Measurements from ENCODE around the gene MT3.
"Not testable (repeated sequence)": the region's sequence is repeated elsewhere in the genome, so short reads cannot be mapped to it uniquely, and the experiment has no call there.

The MT3 gene

DNA sequence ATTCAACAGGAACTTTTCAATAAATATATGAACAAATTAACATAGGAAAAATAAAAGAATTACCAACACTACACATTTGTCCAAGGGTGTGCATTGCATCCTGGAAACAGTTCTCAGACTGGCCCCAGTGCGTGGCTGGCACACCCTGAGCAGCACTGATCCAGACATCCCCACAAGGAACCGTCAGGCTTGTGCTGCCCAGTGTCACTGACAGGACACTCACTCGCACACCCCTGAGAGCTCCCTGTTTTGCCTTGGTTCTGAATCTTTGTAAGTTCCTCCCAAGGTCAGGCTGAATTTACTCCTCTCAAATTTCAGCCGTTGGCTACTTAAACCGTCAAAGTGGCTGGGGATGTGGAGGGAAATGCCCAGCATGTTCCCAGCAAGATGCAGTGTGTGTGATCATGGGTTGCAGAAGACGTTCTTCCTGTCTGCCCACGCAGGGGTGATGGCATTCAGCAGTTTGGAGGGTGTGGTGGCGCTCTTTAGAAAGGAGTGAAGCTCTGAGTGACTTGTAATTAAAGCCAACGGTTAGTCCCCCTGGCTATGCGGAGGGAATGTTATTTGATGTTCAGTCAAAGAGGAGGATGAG is 20.8 kb downstream of the MT3 start:
- peak; percentile 61 for DNase-seq (ENCODE audit: low spot score)

DNA sequence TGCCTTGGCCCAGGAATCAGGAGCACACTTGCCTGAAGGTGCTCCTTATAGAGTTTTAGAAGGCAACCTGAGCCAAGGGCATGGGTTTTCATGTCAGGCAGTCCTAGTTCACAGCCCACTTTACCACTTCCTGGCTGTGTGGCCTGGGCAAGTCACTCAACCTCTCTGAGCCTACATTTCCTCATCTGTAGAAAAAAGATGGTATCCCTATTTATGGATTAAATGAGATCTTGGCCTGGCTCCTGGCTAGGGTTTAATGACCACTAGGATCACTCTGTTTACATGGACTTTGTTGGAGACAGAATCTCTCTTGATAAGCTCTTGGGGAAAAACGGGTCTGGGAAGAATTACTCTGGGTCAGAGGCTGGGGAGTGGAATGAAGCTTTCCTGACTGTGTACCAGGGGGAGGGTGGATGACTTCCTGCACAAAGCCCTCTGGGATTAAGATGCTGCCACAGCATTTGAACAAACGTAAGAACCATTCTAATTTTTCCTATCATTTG is 21.3 kb downstream of the MT3 start:
- no peak for DNase-seq (ENCODE audit: low spot score)

DNA sequence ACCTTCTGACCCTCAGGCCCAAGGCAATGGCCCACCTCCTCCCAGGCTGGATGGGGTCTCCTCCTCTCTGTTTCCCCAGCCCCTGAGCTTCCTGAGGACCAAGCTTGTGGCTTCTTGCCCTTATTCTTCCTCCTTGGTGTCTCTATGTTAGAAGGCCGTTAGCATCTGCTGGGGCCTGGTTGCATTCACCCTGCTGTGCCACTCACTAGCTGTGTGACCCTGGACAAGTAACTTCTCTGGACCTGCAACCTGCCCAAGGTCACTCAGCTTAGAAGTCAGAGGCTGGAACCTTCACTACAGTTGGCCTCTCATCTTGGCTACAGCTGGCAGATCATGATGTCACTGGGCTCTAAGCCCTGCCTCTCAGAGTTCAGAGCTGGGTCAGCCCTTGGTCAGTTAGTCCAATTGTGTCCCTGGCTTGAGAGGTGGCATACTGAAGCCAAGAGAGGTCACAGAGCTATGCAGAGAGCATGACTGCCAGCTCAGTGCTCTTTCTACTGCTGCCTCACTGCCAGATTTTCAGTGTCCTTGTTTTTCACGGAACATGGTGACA is 22.0 kb downstream of the MT3 start:
- DNase-seq (ENCODE audit: low spot score) = peak; percentile 55

- no peak for DNase-seq (ENCODE audit: low spot score)
Measured at GRCh38 chr16:56613706-56614105, 24.4 kb downstream of the MT3 start.

DNA sequence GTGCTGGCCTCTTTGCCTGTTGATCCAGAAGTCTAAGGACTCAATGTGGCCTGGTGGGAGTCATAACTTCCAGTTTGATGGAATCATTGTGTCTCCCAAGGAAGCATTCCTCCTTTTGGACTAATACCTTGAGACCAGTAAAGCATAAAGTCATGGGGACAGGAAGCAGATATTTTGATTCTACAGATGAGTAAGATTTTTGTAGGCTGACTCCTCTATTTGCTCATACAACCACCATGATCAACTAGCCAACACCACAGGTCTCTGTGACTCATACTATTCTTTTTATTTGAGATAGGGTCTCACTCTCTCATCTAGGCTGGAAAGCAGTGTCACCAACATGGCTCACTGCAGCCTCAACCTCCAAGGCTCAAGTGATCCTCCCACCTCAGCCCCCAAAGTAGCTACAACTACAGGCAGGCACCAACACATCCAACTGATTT is 25.2 kb downstream of the MT3 start:
- DNase-seq (ENCODE audit: low spot score) = no peak

GRCh38 chr16:56615353-56615752 is 26.0 kb downstream of the MT3 start:
- no peak for DNase-seq (ENCODE audit: low spot score)

- no peak for DNase-seq (ENCODE audit: low spot score)
Measured at GRCh38 chr16:56616608-56617211, 27.4 kb downstream of the MT3 start.

GRCh38 chr16:56617212-56618085 is 28.1 kb downstream of the MT3 start:
- DNase-seq (ENCODE audit: low spot score) = peak; percentile 31

GRCh38 chr16:56618138-56618537 is 28.8 kb downstream of the MT3 start:
- no peak for DNase-seq (ENCODE audit: low spot score)

- no peak for DNase-seq (ENCODE audit: low spot score)
Measured at GRCh38 chr16:56620339-56620897, 31.1 kb downstream of the MT3 start.

DNA sequence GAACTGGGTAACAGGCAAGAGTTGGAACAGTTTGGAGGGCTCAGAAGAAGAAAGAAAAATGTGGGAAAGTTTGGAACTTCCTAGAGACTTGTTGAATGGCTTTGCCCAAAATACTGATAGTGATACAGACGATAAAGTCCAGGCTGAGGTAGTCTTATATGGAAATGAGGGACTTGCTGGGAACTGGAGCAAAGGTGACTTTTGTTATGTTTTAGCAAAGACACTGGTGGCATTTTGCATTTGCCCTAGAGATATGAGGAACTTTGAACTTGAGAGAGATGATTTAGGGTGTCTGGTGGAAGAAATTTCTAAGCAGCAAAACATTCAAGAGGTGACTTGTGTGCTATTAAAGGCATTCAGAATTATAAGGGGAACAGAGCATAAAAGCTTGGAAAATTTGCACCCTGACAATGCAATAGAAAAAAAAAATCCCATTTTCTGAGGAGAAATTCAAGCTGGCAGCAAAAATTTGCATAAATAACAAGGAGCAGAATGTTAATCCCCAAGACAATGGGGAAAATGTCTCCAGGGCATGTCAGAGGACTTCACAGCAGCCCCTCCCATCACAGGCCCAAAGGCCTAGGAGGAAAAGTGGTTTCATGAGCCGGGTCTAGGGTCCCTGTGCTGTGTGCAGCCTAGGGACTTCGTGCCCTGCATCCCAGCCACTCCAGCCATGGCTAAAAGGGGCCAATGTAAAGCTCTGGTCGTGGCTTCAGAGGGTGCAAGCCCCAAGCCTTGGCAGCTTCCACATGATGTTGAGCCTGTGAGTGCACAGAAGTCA is 32.5 kb downstream of the MT3 start:
- not testable (repeated sequence) for DNase-seq (ENCODE audit: low spot score)

DNA sequence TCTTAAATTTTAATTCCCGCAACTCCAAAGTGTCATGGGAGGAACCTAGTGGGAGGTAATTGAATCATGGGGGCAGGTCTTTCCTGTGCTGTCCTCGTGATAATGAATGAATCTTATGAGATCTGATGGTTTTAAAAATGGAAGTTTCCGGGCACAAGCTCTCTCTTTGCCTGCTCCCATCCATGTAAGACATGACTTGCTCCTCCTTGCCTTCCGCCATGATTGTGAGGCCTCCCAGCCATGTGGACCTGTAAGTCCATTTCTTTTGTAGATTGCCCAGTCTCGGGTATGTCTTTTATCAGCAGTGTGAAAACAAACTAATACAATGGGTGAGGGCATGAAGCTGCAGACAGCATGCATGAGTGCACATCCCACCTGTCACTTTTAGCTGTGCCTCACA is 33.9 kb downstream of the MT3 start:
- DNase-seq (ENCODE audit: low spot score) = not testable (repeated sequence)

DNA sequence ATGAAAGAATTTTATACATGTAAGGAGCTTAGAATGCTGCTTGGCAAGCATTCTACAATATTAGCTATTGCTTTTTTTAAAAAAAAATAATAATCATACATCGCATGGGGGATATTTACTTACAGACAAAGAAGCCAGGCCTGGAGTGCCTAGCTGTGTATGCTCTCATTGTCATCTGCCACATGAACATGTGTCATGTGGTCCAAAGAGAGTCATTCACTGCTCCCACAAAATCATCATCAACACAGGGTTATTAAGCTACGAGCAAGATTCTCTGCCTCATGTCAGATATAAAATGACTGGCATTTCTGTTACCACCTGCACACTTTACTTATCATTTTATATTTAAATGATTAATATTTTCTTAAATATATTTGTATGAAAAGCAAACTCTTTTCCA is 34.3 kb downstream of the MT3 start:
- no peak for DNase-seq (ENCODE audit: low spot score)

DNA sequence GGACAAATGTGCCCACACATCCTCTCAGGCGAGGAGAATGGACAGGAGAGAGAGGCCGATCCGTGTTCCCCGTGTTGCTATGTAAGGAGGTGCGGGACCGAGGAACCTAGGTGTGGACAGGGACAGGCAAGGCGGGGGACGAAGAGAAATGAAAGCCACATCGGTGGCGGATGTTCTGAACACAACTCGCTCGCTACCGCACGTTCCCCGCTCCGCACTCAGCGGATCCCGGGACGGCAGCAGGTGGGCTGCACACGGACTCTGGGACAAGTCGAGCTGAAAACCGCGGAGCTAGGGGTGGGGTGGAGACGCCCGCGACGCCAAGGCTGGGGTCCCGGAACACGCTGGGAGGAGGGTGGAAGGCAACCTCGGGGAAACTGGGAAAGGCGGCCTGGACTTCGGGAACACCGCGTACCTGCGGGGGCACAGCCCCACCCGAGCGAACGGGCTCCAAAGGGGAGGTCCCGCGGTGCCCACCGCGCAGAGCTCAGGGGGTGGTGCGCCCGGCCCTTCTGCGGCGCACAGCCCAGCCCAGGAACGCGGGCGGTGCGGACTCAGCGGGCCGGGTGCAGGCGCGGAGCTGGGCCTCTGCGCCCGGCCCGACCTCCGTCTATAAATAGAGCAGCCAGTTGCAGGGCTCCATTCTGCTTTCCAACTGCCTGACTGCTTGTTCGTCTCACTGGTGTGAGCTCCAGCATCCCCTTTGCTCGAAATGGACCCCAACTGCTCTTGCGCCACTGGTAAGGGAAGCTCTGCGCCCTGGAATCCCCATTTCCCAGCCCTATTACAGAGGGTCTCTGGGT is 36.0 kb downstream of the MT3 start, which contains the start of gene MT1E:
MT1E (plus strand) TSS at position 642 of the 803 bp plus-strand sequence; CDS start at position 713, 71 bp downstream.
- DNase-seq (ENCODE audit: low spot score) = peak; percentile 39

DNA sequence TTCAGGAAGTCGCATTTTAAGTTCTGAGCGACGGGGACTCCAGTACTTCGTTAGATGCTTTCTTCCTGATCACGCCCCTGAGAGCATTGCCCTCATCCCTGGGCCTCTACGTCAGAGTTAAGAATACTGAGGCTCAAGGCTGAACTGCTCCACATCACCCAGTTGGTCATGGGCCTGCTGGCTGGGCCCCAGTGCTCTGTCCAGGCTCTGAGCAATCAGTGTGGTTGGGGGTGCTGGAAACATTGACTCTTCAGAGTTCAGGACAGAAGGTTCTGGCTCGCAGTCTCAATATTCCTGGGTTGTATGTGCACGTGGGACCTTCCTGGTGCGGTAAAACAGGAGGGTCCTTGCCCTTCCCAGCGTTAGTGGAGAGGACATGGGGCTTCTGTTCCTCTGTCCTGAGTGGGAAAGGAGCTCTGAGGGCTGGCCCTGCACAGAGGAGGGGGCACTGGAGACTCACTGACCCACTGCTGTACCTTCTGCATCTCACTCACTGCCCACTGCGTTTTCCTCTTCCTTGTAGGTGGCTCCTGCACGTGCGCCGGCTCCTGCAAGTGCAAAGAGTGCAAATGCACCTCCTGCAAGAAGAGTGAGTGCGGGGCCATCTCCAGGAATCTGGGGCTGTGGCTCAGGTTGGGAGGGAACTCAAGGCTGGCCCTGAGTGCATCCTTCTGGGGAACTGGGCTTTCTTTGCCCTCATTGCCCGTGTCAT is 36.8 kb downstream of the MT3 start:
- no peak for DNase-seq (ENCODE audit: low spot score)

- no peak for DNase-seq (ENCODE audit: low spot score)
Measured at GRCh38 chr16:56626685-56627084, 37.4 kb downstream of the MT3 start.

- DNase-seq (ENCODE audit: low spot score) = no peak
Measured at GRCh38 chr16:56628486-56629350, 39.4 kb downstream of the MT3 start.

GRCh38 chr16:56629531-56629930 is 40.2 kb downstream of the MT3 start:
- no peak for DNase-seq (ENCODE audit: low spot score)

DNA sequence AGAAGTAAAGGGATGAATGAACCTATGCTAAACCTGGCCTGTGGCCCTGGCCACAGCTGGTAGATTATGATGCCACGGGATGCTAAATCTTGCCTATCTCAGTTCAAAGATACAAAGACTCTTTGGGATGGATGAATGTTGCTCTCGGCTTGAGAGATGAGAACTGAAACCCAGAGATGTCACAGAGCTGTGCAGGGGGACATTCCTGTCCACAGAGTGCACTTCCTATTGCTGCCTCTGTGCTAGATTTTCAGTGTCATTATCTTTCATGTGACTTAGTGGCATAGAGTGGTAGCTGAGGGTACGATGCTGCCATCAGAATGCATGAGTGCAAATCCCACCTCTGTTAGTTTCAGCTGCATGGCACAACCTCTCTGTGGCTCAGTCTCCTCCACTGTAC is 40.8 kb downstream of the MT3 start:
- no peak for DNase-seq (ENCODE audit: low spot score)

Data from pons (tissue), 1 donor.